Activated naive CD4-positive, alpha-beta T cell treated with anti-CD3 and anti-CD28 coated beads for 36 hours (primary cell): ENCODE results near the gene CRACR2A. TPM values are rescaled to one million over a fixed set of nuclear protein-coding genes. Genes with fewer than 3 reads are reported as not detected.
A peak's percentile ranks its signal among the peaks of the same experiment; 100 is the strongest.

Experiments
- CTCF ChIA-PET: fragments of 350-600 bp; sonication (Branson Sonifier 250); formaldehyde crosslinking; loops from one replicate; lab custom pipeline; 2021; ENCODE audit warnings: antibody characterized with exemption; lab: Charles Lee
- DNase-seq: peaks from one replicate; pipeline ENCODE4 v3.0.0-alpha.2; 2020
- H3K27ac Mint-ChIP-seq: one replicate; pipeline ENCODE4 v1.8.0; 2021; ENCODE audit warnings: mild to moderate bottlenecking, mixed read lengths
- H3K27me3 Mint-ChIP-seq: one replicate; pipeline ENCODE4 v1.8.0; 2021; ENCODE audit warnings: low read depth, mixed read lengths
- H3K36me3 Mint-ChIP-seq: one replicate; pipeline ENCODE4 v1.8.0; 2021; ENCODE audit warnings: low read depth, mixed read lengths
- H3K4me1 Mint-ChIP-seq: one replicate; pipeline ENCODE4 v1.8.0; 2021; ENCODE audit warnings: low read depth, mixed read lengths
- H3K4me3 Mint-ChIP-seq: one replicate; pipeline ENCODE4 v1.8.0; 2021; ENCODE audit warnings: mild to moderate bottlenecking, moderate library complexity, mixed read lengths
- H3K9me3 Mint-ChIP-seq: one replicate; pipeline ENCODE4 v1.8.0; 2021; ENCODE audit warnings: mixed read lengths
- intact Hi-C: fragments of 100-400 bp; cut with micrococcal nuclease; formaldehyde crosslinking; loops from one replicate; pipeline ENCODE4 v1.15.1; 2023
- total RNA-seq, 2 experiments: library from RNA; stranded (reverse); gene quantifications; one replicate each; pipeline ENCODE4 v1.2.3, GENCODE V29; 2021

CRACR2A gene
- total RNA-seq, 2 experiments from 2014 or later: 19.0 to 20.7 TPM

DNA sequence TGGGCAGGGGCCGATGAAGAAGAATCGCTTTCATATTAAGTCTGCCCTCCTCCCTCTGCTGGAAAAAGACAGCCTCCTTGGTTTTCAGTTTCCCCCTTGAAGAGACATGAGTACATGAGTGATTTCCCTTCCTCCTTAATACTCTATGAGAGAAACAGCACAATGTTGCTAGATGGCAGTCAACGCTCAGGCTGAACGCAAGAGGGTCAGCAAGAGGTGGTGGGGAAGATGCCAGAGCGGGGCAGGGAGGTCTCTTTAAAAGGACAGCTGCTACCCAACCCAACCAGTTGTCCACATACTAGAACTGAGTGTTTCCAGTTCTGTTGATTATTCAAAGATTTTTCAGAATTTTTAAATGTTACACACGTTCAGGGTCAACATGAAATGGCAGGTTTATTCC lies 22.8 kb downstream of the CRACR2A start:
- CTCF ChIA-PET: interaction anchor here (0.9 to 1.1 kb wide), 2 partner anchors 12 to 25 kb away, joined by 3 read pairs; no protein-coding TSS in a partner anchor
- H3K4me3 Mint-ChIP-seq: no peak overlapping the region
- H3K9me3 Mint-ChIP-seq: no peaks in the 10 kb centered on the region
- peaks cover 38% of the 10 kb centered on the region for H3K36me3 Mint-ChIP-seq
- H3K27ac Mint-ChIP-seq: no peak overlapping the region
- H3K27me3 Mint-ChIP-seq: no peaks in the 10 kb centered on the region
- intact Hi-C loops: no loop called here
- H3K4me1 Mint-ChIP-seq: peaks cover 37% of the 10 kb centered on the region
- DNase-seq: peak; percentile 18

DNA sequence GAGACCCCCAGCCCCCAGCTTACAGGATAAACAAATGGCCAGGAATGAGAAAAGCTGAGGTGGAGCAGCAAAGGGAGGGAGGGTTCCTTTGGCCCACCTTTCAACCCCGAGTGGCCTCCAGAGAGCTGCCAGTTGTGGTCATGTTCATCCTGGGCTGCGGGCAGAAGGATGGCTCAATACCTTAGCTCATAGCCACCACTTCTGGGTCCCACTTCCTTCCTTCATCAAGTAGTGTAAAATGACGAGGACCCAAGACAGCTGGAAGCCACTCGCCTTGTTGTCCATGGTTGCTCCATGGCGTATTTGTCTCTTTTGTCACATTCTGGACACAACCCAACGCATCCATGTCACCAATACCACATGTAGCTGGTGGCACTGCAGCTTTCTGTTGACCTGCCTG lies 24.2 kb downstream of the CRACR2A start:
- Mint-ChIP-seq H3K4me1 (peaks cover 37% of the 10 kb centered on the region), H3K27me3 (no peaks in the 10 kb centered on the region), H3K36me3 (peaks cover 48% of the 10 kb centered on the region), H3K9me3 (peaks cover 4% of the 10 kb centered on the region), H3K4me3 (no peak overlapping the region), H3K27ac (peak overlapping the region; percentile 84)
- CTCF ChIA-PET: interaction anchor here (0.7 to 1.8 kb wide), 3 partner anchors 23 to 906 kb away, joined by 4 to 8 read pairs (median 8); partner anchors contain the start of gene CRACR2A
- intact Hi-C loops: loop anchor here (1.0 to 2.0 kb wide), 2 partner anchors 25 to 144 kb away; partner anchors contain the start of genes CRACR2A and PARP11
- peak; percentile 37 for DNase-seq

- H3K9me3 Mint-ChIP-seq: peaks cover 9% of the 10 kb centered on the region
- H3K36me3 Mint-ChIP-seq: peaks cover 53% of the 10 kb centered on the region
- H3K27ac Mint-ChIP-seq: peak overlapping the region; percentile 84
- CTCF ChIA-PET: interaction anchor here (1.0 to 1.8 kb wide), 3 partner anchors 24 to 428 kb away, joined by 3 to 8 read pairs (median 8); partner anchors contain the start of gene CRACR2A
- H3K4me1 Mint-ChIP-seq: peaks cover 37% of the 10 kb centered on the region
- peak overlapping the region; percentile 38 for H3K4me3 Mint-ChIP-seq
- no peaks in the 10 kb centered on the region for H3K27me3 Mint-ChIP-seq
- DNase-seq: peak; percentile 77
- intact Hi-C loops: loop anchor here (1.0 to 2.0 kb wide), 2 partner anchors 25 to 145 kb away; partner anchors contain the start of genes CRACR2A and PARP11
Observed at GRCh38 chr12:3727877-3728632, 24.9 kb downstream of the CRACR2A start.

- peaks cover 59% of the 10 kb centered on the region for H3K36me3 Mint-ChIP-seq
- H3K9me3 Mint-ChIP-seq: peaks cover 16% of the 10 kb centered on the region
- H3K27me3 Mint-ChIP-seq: no peaks in the 10 kb centered on the region
- H3K4me3 Mint-ChIP-seq: no peak overlapping the region
- no peak overlapping the region for H3K27ac Mint-ChIP-seq
- H3K4me1 Mint-ChIP-seq: peaks cover 37% of the 10 kb centered on the region
- intact Hi-C loops: no loop called here
- peak; percentile 22 for DNase-seq
- CTCF ChIA-PET: interaction anchor here (1.0 kb wide), 1 partner anchor 427 kb away, joined by 3 read pairs; no protein-coding TSS in a partner anchor
Observed at GRCh38 chr12:3727354-3727753, 25.6 kb downstream of the CRACR2A start.

DNA sequence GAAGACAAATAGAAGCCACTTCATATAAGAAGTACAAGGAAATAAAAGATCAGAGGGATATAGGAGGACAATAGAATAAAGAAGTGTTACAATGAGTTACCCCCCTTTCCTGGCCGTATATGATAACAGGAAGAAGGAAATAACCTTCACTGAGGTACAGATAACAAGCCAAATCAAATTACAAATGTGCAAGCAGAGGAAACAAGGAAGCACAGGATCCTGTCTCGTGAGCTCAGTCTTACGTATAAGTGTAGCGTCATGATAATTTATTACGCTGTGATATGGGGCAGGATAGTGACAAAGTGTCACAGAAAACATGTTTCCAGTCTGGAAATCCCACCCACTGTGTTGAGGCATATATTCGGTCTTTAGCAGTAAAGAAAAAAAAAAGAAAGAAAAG lies 26.5 kb downstream of the CRACR2A start:
- Mint-ChIP-seq H3K4me3 (no peak overlapping the region), H3K36me3 (peaks cover 65% of the 10 kb centered on the region), H3K4me1 (peaks cover 37% of the 10 kb centered on the region), H3K27me3 (no peaks in the 10 kb centered on the region), H3K9me3 (peaks cover 18% of the 10 kb centered on the region), H3K27ac (no peak overlapping the region)
- CTCF ChIA-PET: no interaction called here
- no peak for DNase-seq
- intact Hi-C loops: no loop called here

DNA sequence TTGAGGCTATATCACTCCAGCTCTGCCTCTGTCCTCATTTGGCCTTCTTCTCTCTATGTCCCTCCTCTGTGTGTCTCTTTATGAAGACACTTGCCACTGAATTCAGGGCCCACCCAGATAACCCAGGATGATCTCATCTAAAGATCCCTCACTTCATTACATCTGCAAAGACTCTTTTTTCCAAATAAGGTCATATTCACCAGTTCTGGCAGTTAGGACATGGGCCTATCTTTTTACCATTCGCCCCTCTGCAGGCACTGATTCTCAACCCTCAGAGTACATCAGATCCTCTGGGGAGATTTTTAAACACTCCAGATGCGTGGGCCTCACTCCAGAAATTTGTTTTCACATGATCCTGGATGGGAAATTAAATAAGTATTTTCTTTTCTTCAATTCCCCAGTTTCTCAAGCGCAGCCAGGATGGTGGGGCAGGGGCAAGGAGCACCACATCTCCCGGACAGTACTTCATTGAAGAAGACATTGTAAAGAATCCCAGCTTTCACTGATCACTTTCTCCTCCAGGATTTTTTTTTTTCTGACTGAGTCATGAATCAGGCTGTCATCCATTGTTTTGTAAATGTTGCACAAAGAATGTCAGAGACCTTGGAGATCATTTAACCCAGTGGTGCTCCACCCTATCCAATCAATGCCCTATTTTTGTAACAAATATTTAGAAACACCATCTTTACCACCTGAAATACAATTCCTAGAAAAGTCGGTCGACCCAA lies 27.4 kb downstream of the CRACR2A start:
- no peak overlapping the region for H3K4me3 Mint-ChIP-seq
- peaks cover 36% of the 10 kb centered on the region for H3K4me1 Mint-ChIP-seq

GRCh38 chr12:3723916-3724805 lies 28.7 kb downstream of the CRACR2A start:
- peaks cover 58% of the 10 kb centered on the region for H3K36me3 Mint-ChIP-seq
- CTCF ChIA-PET: no interaction called here
- H3K4me1 Mint-ChIP-seq: peaks cover 23% of the 10 kb centered on the region
- no peak overlapping the region for H3K4me3 Mint-ChIP-seq
- H3K9me3 Mint-ChIP-seq: peaks cover 18% of the 10 kb centered on the region
- H3K27me3 Mint-ChIP-seq: no peaks in the 10 kb centered on the region
- no peak overlapping the region for H3K27ac Mint-ChIP-seq
- intact Hi-C loops: no loop called here
- DNase-seq: no peak

More for the DNA sequence above, 27.4 kb downstream of the CRACR2A start:
- Mint-ChIP-seq H3K27ac (no peak overlapping the region), H3K27me3 (no peaks in the 10 kb centered on the region), H3K9me3 (peaks cover 18% of the 10 kb centered on the region), H3K36me3 (peaks cover 66% of the 10 kb centered on the region)
- CTCF ChIA-PET: interaction anchor here (0.7 kb wide), 1 partner anchor 59 kb away, joined by 3 read pairs; no protein-coding TSS in a partner anchor
- DNase-seq: no peak
- intact Hi-C loops: no loop called here

DNA sequence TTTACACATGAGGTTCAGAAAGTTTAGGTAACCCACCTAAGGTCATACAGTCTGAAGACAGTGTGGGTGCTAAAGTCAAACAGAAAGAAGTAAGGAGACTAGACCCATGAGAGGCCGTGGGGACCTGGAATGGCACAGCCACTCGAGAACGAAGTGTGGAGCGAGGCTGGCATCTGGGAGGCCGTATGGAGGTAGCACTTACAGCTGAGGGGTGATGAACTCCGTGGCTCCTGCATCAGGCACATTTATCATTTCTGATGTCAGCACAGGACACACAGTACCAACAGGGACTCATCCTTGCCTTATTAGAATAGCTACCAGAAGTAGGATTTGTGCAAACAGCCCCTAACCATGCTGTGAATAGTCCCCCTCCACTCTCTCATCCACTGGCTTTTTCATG lies 30.5 kb downstream of the CRACR2A start:
- peaks cover 54% of the 10 kb centered on the region for H3K36me3 Mint-ChIP-seq
- no peaks in the 10 kb centered on the region for H3K27me3 Mint-ChIP-seq
- DNase-seq: no peak
- H3K27ac Mint-ChIP-seq: no peak overlapping the region
- H3K9me3 Mint-ChIP-seq: peaks cover 18% of the 10 kb centered on the region
- CTCF ChIA-PET: no interaction called here
- no peak overlapping the region for H3K4me3 Mint-ChIP-seq
- intact Hi-C loops: no loop called here
- peaks cover 9% of the 10 kb centered on the region for H3K4me1 Mint-ChIP-seq

- DNase-seq: no peak
- H3K36me3 Mint-ChIP-seq: peaks cover 46% of the 10 kb centered on the region
- no peaks in the 10 kb centered on the region for H3K27me3 Mint-ChIP-seq
- H3K4me3 Mint-ChIP-seq: no peak overlapping the region
- no peak overlapping the region for H3K27ac Mint-ChIP-seq
- intact Hi-C loops: no loop called here
- CTCF ChIA-PET: no interaction called here
- peaks cover 6% of the 10 kb centered on the region for H3K4me1 Mint-ChIP-seq
- H3K9me3 Mint-ChIP-seq: peaks cover 18% of the 10 kb centered on the region
Observed at GRCh38 chr12:3720772-3721171, 32.1 kb downstream of the CRACR2A start.

- Mint-ChIP-seq H3K4me3 (no peak overlapping the region), H3K27me3 (no peaks in the 10 kb centered on the region), H3K9me3 (peaks cover 9% of the 10 kb centered on the region), H3K36me3 (peaks cover 27% of the 10 kb centered on the region), H3K4me1 (peaks cover 6% of the 10 kb centered on the region), H3K27ac (no peak overlapping the region)
- intact Hi-C loops: no loop called here
- no peak for DNase-seq
- CTCF ChIA-PET: no interaction called here
Observed at GRCh38 chr12:3718100-3718499, 34.8 kb downstream of the CRACR2A start.

DNA sequence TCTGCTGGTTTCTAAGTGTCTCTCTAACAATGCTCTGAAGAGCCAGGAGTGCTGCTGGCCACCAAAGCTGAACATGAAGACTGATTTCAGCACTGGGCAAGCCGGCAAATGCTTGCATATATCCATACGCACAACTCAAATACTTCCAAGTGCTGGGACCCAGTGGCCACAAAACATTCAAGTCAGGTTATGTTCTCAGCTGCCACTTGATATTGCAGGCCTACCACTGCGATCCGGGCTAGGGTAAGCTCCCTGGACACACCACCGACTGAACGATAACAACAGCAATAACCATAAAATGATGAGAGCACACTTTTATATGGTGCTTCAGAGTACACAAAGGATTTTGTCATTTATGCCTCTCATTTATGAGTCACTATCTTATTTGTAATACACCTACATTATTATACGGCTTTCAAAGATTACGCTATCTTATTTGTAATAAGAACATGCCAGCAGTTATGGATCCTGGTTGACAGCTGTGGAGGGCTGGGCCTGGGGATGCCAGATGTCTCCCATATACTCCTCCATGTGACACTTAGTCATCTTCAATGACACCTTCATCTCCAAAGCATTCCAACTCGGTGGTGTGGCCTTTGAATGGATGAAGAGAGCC lies 35.5 kb downstream of the CRACR2A start:
- Mint-ChIP-seq H3K27me3 (no peaks in the 10 kb centered on the region), H3K36me3 (peaks cover 21% of the 10 kb centered on the region), H3K4me1 (peaks cover 8% of the 10 kb centered on the region), H3K9me3 (peaks cover 2% of the 10 kb centered on the region), H3K27ac (no peak overlapping the region), H3K4me3 (no peak overlapping the region)
- CTCF ChIA-PET: no interaction called here
- DNase-seq: no peak
- intact Hi-C loops: no loop called here
